OCI-LY3 (cell line): Measurements from ENCODE around the gene WBP1L.

Experiments
- H2AFZ ChIP-seq: fragments of 200-600, 300-600 bp; shearing (Covaris generic); 2 replicates; pipeline ENCODE4 v1.6.0; 2014; ENCODE audit warnings: antibody characterized with exemption, low read depth, low read length
- H3K27ac ChIP-seq: fragments of 200-600, 300-600 bp; sonication (generic); 2 replicates; pipeline ENCODE4 v1.5.1; 2014; ENCODE audit warnings: mild to moderate bottlenecking, low read length, moderate library complexity, mixed read lengths
- H3K27me3 ChIP-seq: fragments of 200-600, 300-600 bp; sonication (generic); 2 replicates; pipeline ENCODE4 v1.6.1; 2014; ENCODE audit warnings: low read depth, low read length, mixed read lengths
- H3K36me3 ChIP-seq: fragments of 200-600, 300-600 bp; sonication (generic); replicated peaks from 2 replicates; pipeline ENCODE3; 2014; ENCODE audit warnings: low read depth, low read length, mixed read lengths
- H3K4me1 ChIP-seq: fragments of 300-600, 200-600 bp; sonication (generic); 2 replicates; pipeline ENCODE4 v1.6.1; 2014; ENCODE audit warnings: low read length, mixed read lengths
- H3K4me2 ChIP-seq: fragments of 200-600, 300-600 bp; sonication (generic); 2 replicates; pipeline ENCODE4 v1.6.1; 2014; ENCODE audit warnings: low read length, mixed read lengths
- H3K4me3 ChIP-seq: fragments of 300-600, 200-600 bp; sonication (generic); 2 replicates; pipeline ENCODE4 v1.5.1; 2014; ENCODE audit warnings: antibody characterized with exemption, mild to moderate bottlenecking, low read length, moderate library complexity
- H3K79me2 ChIP-seq: fragments of 300-600, 200-600 bp; shearing (Covaris generic); 2 replicates; pipeline ENCODE4 v1.6.1; 2014; ENCODE audit warnings: mild to moderate bottlenecking, low read length, mixed read lengths
- H3K9ac ChIP-seq: fragments of 300-600, 200-600 bp; shearing (Covaris generic); 2 replicates; pipeline ENCODE4 v1.6.0; 2014; ENCODE audit warnings: mild to moderate bottlenecking, low read length, moderate library complexity
- H3K9me3 ChIP-seq: fragments of 200-600, 300-600 bp; shearing (Covaris generic); 2 replicates; pipeline ENCODE4 v1.6.1; 2014; ENCODE audit warnings: low read length, mixed read lengths; ENCODE audit not compliant: insufficient read depth
- H4K20me1 ChIP-seq: fragments of 200-600, 300-600 bp; sonication (generic); 2 replicates; pipeline ENCODE4 v1.6.1; 2016; ENCODE audit warnings: low read length, mixed read lengths; ENCODE audit not compliant: insufficient read depth
- EZH2phosphoT487 ChIP-seq: fragments of 200-600 bp; shearing (Covaris generic); IDR thresholded peaks from 2 replicates; pipeline ENCODE4 v1.6.1; 2018; ENCODE audit warnings: antibody characterized with exemption, mixed run types, low read depth
- TF ChIP-seq, protein P1 (sequence below): fragments of 200-600, 300-600 bp; sonication (generic); IDR thresholded peaks from 2 replicates; pipeline ENCODE4 v1.5.1; 2014; ENCODE audit warnings: antibody characterized with exemption, low read length, low read depth

Gene WBP1L

GRCh38 chr10:102801978-102802377 is 58.2 kb downstream of the WBP1L start:
- Histone ChIP-seq H3K27me3 (no peaks in the 10 kb centered on the region), H3K4me2 (no peak overlapping the region), H3K4me1 (peaks cover 18% of the 10 kb centered on the region), H3K4me3 (no peak overlapping the region), H3K9me3 (no peaks in the 10 kb centered on the region), H3K27ac (no peak overlapping the region), H2AFZ (no peak overlapping the region), H3K79me2 (no peaks in the 10 kb centered on the region), H3K9ac (no peak overlapping the region), H3K36me3 (no peaks in the 10 kb centered on the region), H4K20me1 (no peaks in the 10 kb centered on the region)
- TF ChIP-seq, protein P1, sequence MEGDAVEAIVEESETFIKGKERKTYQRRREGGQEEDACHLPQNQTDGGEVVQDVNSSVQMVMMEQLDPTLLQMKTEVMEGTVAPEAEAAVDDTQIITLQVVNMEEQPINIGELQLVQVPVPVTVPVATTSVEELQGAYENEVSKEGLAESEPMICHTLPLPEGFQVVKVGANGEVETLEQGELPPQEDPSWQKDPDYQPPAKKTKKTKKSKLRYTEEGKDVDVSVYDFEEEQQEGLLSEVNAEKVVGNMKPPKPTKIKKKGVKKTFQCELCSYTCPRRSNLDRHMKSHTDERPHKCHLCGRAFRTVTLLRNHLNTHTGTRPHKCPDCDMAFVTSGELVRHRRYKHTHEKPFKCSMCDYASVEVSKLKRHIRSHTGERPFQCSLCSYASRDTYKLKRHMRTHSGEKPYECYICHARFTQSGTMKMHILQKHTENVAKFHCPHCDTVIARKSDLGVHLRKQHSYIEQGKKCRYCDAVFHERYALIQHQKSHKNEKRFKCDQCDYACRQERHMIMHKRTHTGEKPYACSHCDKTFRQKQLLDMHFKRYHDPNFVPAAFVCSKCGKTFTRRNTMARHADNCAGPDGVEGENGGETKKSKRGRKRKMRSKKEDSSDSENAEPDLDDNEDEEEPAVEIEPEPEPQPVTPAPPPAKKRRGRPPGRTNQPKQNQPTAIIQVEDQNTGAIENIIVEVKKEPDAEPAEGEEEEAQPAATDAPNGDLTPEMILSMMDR, result no peak
- no peak for TF ChIP-seq EZH2phosphoT487

DNA sequence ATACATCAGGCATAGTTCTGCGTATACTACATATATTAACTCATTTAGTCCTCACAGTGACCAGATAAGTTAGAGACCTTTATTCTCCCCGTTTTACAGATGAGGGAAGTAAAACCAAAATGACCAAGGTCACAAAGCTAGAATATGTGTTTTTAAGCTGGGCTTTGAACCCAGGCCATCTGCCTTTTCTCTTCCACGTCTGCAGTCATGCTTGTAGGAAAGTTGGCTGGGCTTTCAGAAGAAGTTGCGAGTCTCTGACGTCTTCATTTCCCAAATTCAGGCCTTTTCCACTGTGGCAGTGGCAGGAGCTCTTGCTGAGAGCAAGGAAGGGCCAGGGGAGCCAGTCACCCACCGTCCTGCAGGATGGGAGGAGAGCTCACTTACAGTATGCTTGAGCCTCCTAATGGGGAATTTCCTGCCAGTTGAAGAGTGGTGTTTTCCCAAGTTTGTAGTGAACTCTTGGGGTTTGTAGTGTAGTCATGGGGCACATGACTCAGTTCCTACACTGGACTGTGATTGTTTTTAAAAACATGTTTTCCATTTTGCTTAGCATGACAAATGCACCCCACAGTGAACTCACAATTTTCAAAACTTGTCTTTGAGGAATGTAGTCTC is 59.3 kb downstream of the WBP1L start:
- TF ChIP-seq, protein P1, result no peak
- TF ChIP-seq EZH2phosphoT487, result no peak
- Histone ChIP-seq H3K4me2 (no peak overlapping the region), H3K9me3 (no peaks in the 10 kb centered on the region), H3K36me3 (no peaks in the 10 kb centered on the region), H3K27me3 (no peaks in the 10 kb centered on the region), H4K20me1 (no peaks in the 10 kb centered on the region), H3K4me1 (peaks cover 16% of the 10 kb centered on the region), H2AFZ (no peak overlapping the region), H3K4me3 (no peak overlapping the region), H3K79me2 (no peaks in the 10 kb centered on the region), H3K27ac (no peak overlapping the region), H3K9ac (no peak overlapping the region)

DNA sequence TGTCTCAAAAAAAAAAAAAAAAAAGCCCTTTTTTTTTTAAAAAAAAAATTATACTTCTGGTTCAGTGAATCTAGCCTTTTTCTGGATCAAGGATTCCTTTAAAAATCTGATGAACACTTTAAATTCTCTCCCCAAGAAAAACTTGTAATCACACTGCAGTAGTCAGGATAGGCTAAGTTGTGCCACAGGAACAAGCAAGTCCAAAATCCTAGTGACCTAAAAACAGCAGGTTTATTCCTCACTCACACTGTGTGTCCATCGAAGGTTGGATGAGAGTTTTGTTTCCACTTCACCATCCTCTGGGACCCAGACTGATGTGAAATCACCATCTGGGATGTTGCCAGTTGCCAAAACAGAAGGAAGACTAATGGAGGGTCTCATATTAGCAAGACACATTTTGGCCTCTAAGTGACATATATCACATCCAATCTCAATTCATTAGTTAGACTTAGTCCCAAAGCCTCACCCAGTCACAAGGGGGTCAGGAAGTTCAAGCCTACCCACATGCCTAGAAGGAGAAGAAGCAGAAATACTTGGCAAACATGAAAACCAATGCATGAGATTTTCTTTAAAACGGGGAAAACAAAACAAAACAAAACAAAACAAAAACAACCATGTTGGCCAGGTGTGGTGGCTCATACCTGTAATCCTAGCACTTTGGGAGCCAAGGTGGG is 60.8 kb downstream of the WBP1L start:
- Histone ChIP-seq H4K20me1 (no peaks in the 10 kb centered on the region), H3K27ac (no peak overlapping the region), H3K9ac (no peak overlapping the region), H3K79me2 (no peaks in the 10 kb centered on the region), H3K4me2 (no peak overlapping the region), H3K36me3 (no peaks in the 10 kb centered on the region), H3K4me1 (peaks cover 16% of the 10 kb centered on the region), H2AFZ (no peak overlapping the region), H3K9me3 (no peaks in the 10 kb centered on the region), H3K27me3 (no peaks in the 10 kb centered on the region), H3K4me3 (no peak overlapping the region)
- TF ChIP-seq EZH2phosphoT487, result no peak
- TF ChIP-seq, protein P1, result no peak

DNA sequence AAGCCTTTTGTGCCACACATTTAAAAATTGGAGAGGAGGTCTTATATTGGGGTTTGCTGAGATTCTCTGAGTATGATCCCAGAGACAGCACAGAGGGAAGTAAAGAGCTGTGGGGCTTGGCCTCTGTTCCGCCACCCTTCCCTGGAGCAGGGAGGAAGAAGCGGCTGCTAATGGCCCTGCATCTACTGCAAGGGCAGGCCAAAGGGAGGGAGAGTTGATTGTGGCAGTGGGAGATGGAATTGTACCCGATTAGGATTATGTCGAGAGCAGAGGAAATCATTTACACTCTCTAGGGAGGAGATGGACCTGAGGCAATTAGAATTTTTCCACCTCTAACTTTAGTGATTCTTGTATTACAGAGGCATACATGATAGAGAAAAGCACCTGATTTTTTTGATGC is 64.6 kb downstream of the WBP1L start:
- no peak overlapping the region for H3K4me3 ChIP-seq
- TF ChIP-seq, protein P1, result no peak
- TF ChIP-seq EZH2phosphoT487, result no peak
- no peaks in the 10 kb centered on the region for H4K20me1 ChIP-seq
- H3K79me2 ChIP-seq, result no peaks in the 10 kb centered on the region
- peaks cover 10% of the 10 kb centered on the region for H3K4me1 ChIP-seq
- H3K9ac ChIP-seq, result no peak overlapping the region
- no peaks in the 10 kb centered on the region for H3K27me3 ChIP-seq
- no peaks in the 10 kb centered on the region for H3K36me3 ChIP-seq
- no peak overlapping the region for H3K27ac ChIP-seq
- H3K9me3 ChIP-seq, result no peaks in the 10 kb centered on the region
- no peak overlapping the region for H2AFZ ChIP-seq
- no peak overlapping the region for H3K4me2 ChIP-seq
